Right cardiac atrium (tissue), 5 donors: ENCODE results near the gene RASA4B. TPM values are rescaled to one million over a fixed set of nuclear protein-coding genes. Genes with fewer than 3 reads are reported as not detected.
"Not testable (repeated sequence)": the region's sequence is repeated elsewhere in the genome, so short reads cannot be mapped to it uniquely, and the experiment has no call there.

Source experiments
- ATAC-seq, 2 donors: fragments of 200-7000 bp; cut with Tn5 transposase; one replicate each; pipeline versions ENCODE4 v1.8.0 to v1.9.1; 2020; ENCODE audit warnings: moderate library complexity in 2 of 2, mild to moderate bottlenecking in 1 of 2
- DNase-seq, 3 donors: peaks; one replicate each; pipeline ENCODE4 v3.0.0-alpha.2; 2020
- H3K27ac ChIP-seq: one replicate; pipeline ENCODE4 v1.5.1; 2013; ENCODE audit warnings: mild to moderate bottlenecking, low read length, control low read depth, moderate library complexity
- H3K27me3 ChIP-seq: one replicate; pipeline ENCODE4 v1.6.1; 2013; ENCODE audit not compliant: control insufficient read depth, insufficient read depth
- H3K4me1 ChIP-seq: one replicate; pipeline ENCODE4 v1.6.1; 2013; ENCODE audit warnings: low read length; ENCODE audit not compliant: control insufficient read depth, insufficient read depth
- H3K4me3 ChIP-seq: one replicate; pipeline ENCODE4 v1.5.1; 2013; ENCODE audit warnings: low read length, control low read depth
- H3K9me3 ChIP-seq: one replicate; pipeline ENCODE4 v1.6.1; 2013; ENCODE audit warnings: low read length; ENCODE audit not compliant: control insufficient read depth
- WGBS: extraction: QIAGEN DNeasy Blood & Tissue Kit; methylation state at CpG from one replicate; pipeline ENCODE4 v1.1.7; 2013; 5-methylcytosine and 5-hydroxymethylcytosine counted together
- intact Hi-C, 4 donors: fragments of 100-400 bp; cut with DNase I; formaldehyde crosslinking; loops; one replicate each; pipeline versions ENCODE4 v1.11.0 to v1.14.0; 2022 to 2023
- polyA plus RNA-seq: library from polyadenylated mRNA; stranded (reverse); fragments of 200-250 nt; gene quantifications from one replicate; pipeline ENCODE4 v1.2.3, GENCODE V29; 2013
- total RNA-seq, 4 donors: library from RNA; stranded (reverse); fragmentation: NEBNext Ultra II Directional; extraction: Animal tissue kit (Norgen Biotek cat#: 25700); gene quantifications; one replicate each; pipeline ENCODE4 v1.2.1, GENCODE V29; 2021
- donor health status: healthy with polysubstance abuse.
- donor health status: DM: no; HTN: yes; CAD: no.
- donor health status: DM: no; HTN: no; CAD: no.
- donor health status: DM: no; HTN: yes; CAD: no; lungs with severe emphysema.
- donor health status: DM: yes; HTN: yes; CAD: no.

Gene RASA4B
- total and polyA plus RNA-seq, 5 donors, result 3.8 to 12.8 (median 8.5) TPM

- peak overlapping the region; percentile 90 for H3K4me3 ChIP-seq
- intact Hi-C loops, result no loop called here
- H3K27me3 ChIP-seq, result no peaks in the 10 kb centered on the region
- no peaks in the 10 kb centered on the region for H3K9me3 ChIP-seq
- H3K4me1 ChIP-seq, result peaks cover 4% of the 10 kb centered on the region
- DNase-seq (peak in 2 of 3 donors; percentile 54 to 57), ATAC-seq (no peak)
- 11% methylated on average over 24 of the region's 24 CpGs for WGBS
- H3K27ac ChIP-seq, result peak overlapping the region; percentile 19
These were observed 53.6 kb downstream of the RASA4B start for GRCh38 chr7:102463841-102464576.

DNA sequence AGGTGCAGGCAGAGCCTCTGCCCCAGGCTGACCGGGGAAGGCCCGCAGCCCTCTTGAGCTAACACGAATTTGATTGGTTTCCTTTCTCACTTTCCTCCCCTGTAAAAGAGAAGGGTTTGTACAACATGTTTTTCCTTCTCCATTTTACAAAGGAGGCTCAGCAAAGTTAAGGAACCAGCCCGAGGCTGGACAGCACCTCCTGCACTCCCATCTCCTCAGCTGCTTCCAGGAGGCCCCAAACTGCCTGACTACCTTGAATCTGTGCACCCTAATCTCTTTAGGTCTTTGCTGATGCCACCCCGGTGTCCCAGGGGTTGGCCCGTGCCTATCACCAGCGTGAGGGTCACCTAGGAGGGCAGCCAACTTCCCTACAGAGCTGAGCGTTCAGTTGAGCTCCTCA lies 57.1 kb downstream of the RASA4B start:
- WGBS, result 78% methylated on average over 8 of the region's 8 CpGs

GRCh38 chr7:102459221-102459844 lies 58.2 kb downstream of the RASA4B start:
- DNase-seq (peak in 1 of 3 donors; percentile 42), ATAC-seq (no peak)
- H3K4me1 ChIP-seq, result peaks cover 4% of the 10 kb centered on the region
- no peaks in the 10 kb centered on the region for H3K27me3 ChIP-seq
- no peak overlapping the region for H3K27ac ChIP-seq
- no peak overlapping the region for H3K4me3 ChIP-seq
- H3K9me3 ChIP-seq, result no peaks in the 10 kb centered on the region
- intact Hi-C loops, result no loop called here
- 94% methylated on average over 24 of the region's 24 CpGs for WGBS

More for the DNA sequence above, 57.1 kb downstream of the RASA4B start:
- no peak overlapping the region for H3K27ac ChIP-seq
- no peak for ATAC-seq
- no peaks in the 10 kb centered on the region for H3K9me3 ChIP-seq
- DNase-seq, result peak in 1 of 3 donors; percentile 21
- H3K27me3 ChIP-seq, result no peaks in the 10 kb centered on the region
- intact Hi-C loops, result no loop called here
- H3K4me3 ChIP-seq, result no peak overlapping the region
- H3K4me1 ChIP-seq, result peaks cover 4% of the 10 kb centered on the region

- Histone ChIP-seq H3K4me3 (no peak overlapping the region), H3K4me1 (no peaks in the 10 kb centered on the region), H3K27me3 (no peaks in the 10 kb centered on the region), H3K9me3 (no peaks in the 10 kb centered on the region), H3K27ac (no peak overlapping the region)
- no peak for ATAC-seq
- intact Hi-C loops, result no loop called here
- 92% methylated on average over 40 of the region's 40 CpGs for WGBS
- peak in 1 of 3 donors; percentile 57 for DNase-seq
These were observed 60.1 kb downstream of the RASA4B start for GRCh38 chr7:102457352-102457924.

- Histone ChIP-seq H3K27me3 (no peaks in the 10 kb centered on the region), H3K4me3 (no peak overlapping the region), H3K9me3 (no peaks in the 10 kb centered on the region), H3K27ac (no peak overlapping the region), H3K4me1 (no peaks in the 10 kb centered on the region)
- intact Hi-C loops, result no loop called here
- WGBS, result 89% methylated on average over 10 of the region's 10 CpGs
- peak in 1 of 3 donors; percentile 32 for DNase-seq
- no peak for ATAC-seq
These were observed 61.2 kb downstream of the RASA4B start for GRCh38 chr7:102456327-102456726.

GRCh38 chr7:102455596-102455995 lies 62.0 kb downstream of the RASA4B start:
- Histone ChIP-seq H3K4me1 (no peaks in the 10 kb centered on the region), H3K27ac (no peak overlapping the region), H3K27me3 (no peaks in the 10 kb centered on the region), H3K4me3 (no peak overlapping the region), H3K9me3 (no peaks in the 10 kb centered on the region)
- DNase-seq, result peak in 1 of 3 donors; percentile 28
- 82% methylated on average over 11 of the region's 11 CpGs for WGBS
- intact Hi-C loops, result no loop called here
- no peak for ATAC-seq

DNA sequence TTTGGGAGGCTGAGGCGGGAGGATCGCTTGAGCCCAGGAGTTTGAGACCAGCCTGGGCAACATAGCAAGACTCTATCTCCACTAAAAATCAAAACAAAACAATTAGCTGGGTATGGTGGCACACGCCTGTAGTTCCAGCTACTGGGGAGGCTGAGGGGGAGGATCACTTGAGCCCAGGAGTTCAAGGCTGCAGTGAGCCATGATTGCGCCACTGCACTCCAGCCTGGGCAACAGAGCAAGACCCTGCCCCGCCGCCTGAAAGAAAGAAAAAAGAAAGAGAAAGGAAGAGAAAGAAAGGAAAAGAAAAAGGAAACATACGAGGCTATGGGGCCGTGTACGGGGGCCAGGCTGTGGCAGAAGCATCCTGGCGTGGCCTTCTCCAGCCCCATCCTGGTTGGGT lies 62.6 kb downstream of the RASA4B start:
- intact Hi-C loops, H3K9me3 ChIP-seq, H3K27ac ChIP-seq, H3K4me1 ChIP-seq, ATAC-seq, H3K4me3 ChIP-seq, H3K27me3 ChIP-seq: not testable (repeated sequence)
- WGBS, result 93% methylated on average over 10 of the region's 10 CpGs
- peak in 1 of 3 donors; percentile 7 for DNase-seq

GRCh38 chr7:102454468-102454867 lies 63.1 kb downstream of the RASA4B start:
- ATAC-seq, result no peak
- WGBS, result 62% methylated on average over 12 of the region's 12 CpGs
- intact Hi-C loops, result no loop called here
- no peaks in the 10 kb centered on the region for H3K4me1 ChIP-seq
- peak in 1 of 3 donors; percentile 44 for DNase-seq
- no peak overlapping the region for H3K4me3 ChIP-seq
- H3K9me3 ChIP-seq, result no peaks in the 10 kb centered on the region
- H3K27ac ChIP-seq, result no peak overlapping the region
- no peaks in the 10 kb centered on the region for H3K27me3 ChIP-seq

GRCh38 chr7:102453319-102453718 lies 64.3 kb downstream of the RASA4B start:
- DNase-seq, result peak in 1 of 3 donors; percentile 51
- Histone ChIP-seq H3K4me3 (no peak overlapping the region), H3K27ac (no peak overlapping the region), H3K27me3 (no peaks in the 10 kb centered on the region), H3K9me3 (no peaks in the 10 kb centered on the region), H3K4me1 (no peaks in the 10 kb centered on the region)
- no peak for ATAC-seq
- intact Hi-C loops, result no loop called here
- 64% methylated on average over 7 of the region's 7 CpGs for WGBS

DNA sequence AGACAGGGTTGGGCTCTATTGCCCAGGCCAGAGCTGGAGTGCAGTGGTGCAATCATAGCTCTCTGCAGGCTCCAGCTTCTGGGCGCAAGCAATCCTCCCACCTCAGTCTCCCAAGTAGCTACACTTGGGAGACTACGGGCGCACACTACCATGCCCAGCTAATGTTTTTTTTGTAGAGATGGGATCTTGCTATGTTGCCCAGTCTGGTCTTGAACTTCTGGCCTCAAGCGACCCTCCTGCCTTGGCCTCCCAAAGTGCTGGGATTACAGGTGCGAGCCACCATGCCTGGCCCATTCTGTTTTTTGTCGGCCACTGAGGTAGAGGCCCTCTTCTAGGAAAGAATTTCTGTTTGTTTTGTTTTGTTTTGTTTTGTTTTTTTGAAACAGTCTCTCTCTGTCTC lies 65.1 kb downstream of the RASA4B start:
- intact Hi-C loops, result no loop called here

DNA sequence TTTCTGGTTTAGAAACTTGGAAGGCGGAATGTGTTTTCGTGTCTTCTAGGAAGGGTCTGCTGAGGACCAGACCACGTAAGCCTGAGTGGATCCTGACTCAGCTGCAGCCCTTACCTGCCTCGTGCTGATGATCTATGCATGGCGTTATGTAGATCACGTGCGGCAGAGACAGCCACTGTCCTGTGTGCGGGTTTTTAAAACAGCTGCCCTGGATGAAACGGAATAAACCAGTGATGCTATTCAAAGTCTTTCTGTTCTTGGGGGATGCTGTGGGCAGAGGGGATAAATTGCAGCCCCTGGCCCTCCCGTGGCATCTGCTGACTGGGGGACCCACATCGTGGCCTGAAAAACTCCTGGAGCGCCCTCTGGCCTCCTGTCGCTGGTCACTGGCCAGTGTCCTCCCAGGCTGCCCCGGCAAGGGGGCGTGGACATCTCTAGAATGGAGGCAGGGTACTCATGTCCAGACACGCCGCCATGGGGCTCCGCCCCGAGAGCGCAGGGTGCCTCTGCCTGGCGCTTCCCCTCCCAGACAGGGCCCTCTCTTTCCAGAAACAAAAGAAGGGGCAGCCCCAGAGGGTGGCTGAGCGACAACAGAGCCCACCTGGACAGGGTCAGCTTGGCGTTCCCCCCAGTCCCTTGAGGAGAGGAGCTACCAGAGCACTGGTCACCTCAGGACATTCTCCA lies 66.1 kb downstream of the RASA4B start:
- intact Hi-C loops, result no loop called here
- Histone ChIP-seq H3K27ac (no peak overlapping the region), H3K4me3 (no peak overlapping the region), H3K4me1 (no peaks in the 10 kb centered on the region), H3K9me3 (no peaks in the 10 kb centered on the region), H3K27me3 (no peaks in the 10 kb centered on the region)
- DNase-seq, result peak in 1 of 3 donors; percentile 53
- no peak for ATAC-seq
- 49% methylated on average over 23 of the region's 23 CpGs for WGBS

More for the DNA sequence above, 65.1 kb downstream of the RASA4B start:
- ATAC-seq (no peak), DNase-seq (peak in 1 of 3 donors; percentile 8)
- WGBS, result 88% methylated on average over 6 of the region's 6 CpGs
- H3K27ac ChIP-seq, result no peak overlapping the region
- no peaks in the 10 kb centered on the region for H3K4me1 ChIP-seq
- H3K9me3 ChIP-seq, result no peaks in the 10 kb centered on the region
- H3K4me3 ChIP-seq, result no peak overlapping the region
- H3K27me3 ChIP-seq, result no peaks in the 10 kb centered on the region
